Left lung (tissue), 10 donors: ENCODE measurements around the gene ABL1. TPM values are rescaled to one million over a fixed set of nuclear protein-coding genes. Genes with fewer than 3 reads are reported as not detected.

Source experiments
- ATAC-seq: fragments of 200-7000 bp; cut with Tn5 transposase; one replicate; pipeline ENCODE4 v1.9.1; 2020; ENCODE audit warnings: moderate library complexity
- DNase-seq, 4 donors: peaks; one replicate each; pipeline ENCODE4 v3.0.0-alpha.2; 2013 to 2020
- H3K27ac ChIP-seq, 2 donors: fragments of 200-600 bp; sonication (generic) in 1 of 2; one replicate each; pipeline versions ENCODE4 v1.5.0 to v1.8.0; 2020 to 2021
- H3K27me3 ChIP-seq, 2 donors: fragments of 200-600 bp; sonication (generic) in 1 of 2; one replicate each; pipeline versions ENCODE4 v1.5.0 to v1.8.0; 2020 to 2021
- H3K36me3 ChIP-seq, 2 donors: fragments of 200-600 bp; sonication (generic) in 1 of 2; one replicate each; pipeline versions ENCODE4 v1.5.0 to v1.8.0; 2020 to 2021
- H3K4me1 ChIP-seq, 2 donors: fragments of 200-600 bp; one replicate each; pipeline ENCODE4 v1.8.0; 2021
- H3K4me3 ChIP-seq, 2 donors: fragments of 200-600 bp; sonication (generic) in 1 of 2; one replicate each; pipeline versions ENCODE4 v1.5.0 to v1.8.0; 2020 to 2021; ENCODE audit warnings: mild to moderate bottlenecking in 1 of 2
- H3K9me3 ChIP-seq, 2 donors: fragments of 200-600 bp; sonication (generic) in 1 of 2; one replicate each; pipeline versions ENCODE4 v1.5.0 to v1.8.0; 2020 to 2021
- CTCF ChIP-seq, 2 donors: fragments of 200-600 bp; sonication (generic) in 1 of 2; IDR thresholded peaks; one replicate each; pipeline versions ENCODE4 v1.5.0 to v1.8.0; 2021; ENCODE audit warnings: antibody characterized with exemption in 2 of 2
- intact Hi-C, 2 donors: fragments of 100-400 bp; cut with DNase I; formaldehyde crosslinking; loops; one replicate each; pipeline versions ENCODE4 v1.11.2 to v1.14.2; 2022
- polyA plus RNA-seq, 6 donors: library from polyadenylated mRNA; unstranded; fragments of 120-200 nt; gene quantifications; one replicate each; pipeline ENCODE4 v1.2.1, GENCODE V29; 2013; ENCODE audit not compliant: insufficient read length in 6 of 6
- total RNA-seq, 2 donors: library from RNA; stranded (reverse); fragmentation: NEBNext Ultra II Directional; extraction: Animal tissue kit (Norgen Biotek cat#: 25700); gene quantifications; one replicate each; pipeline ENCODE4 v1.2.1, GENCODE V29; 2021
- donor health status: DM: no; HTN: yes; CAD: no.
- donor health status: DM: no; HTN: no; CAD: no.

Gene ABL1
- total and polyA plus RNA-seq, 8 donors, result 55.6 to 83.3 (median 72.4) TPM

- no peak overlapping the region for H3K27ac ChIP-seq
- H3K4me1 ChIP-seq, result no peaks in the 10 kb centered on the region
- no peaks in the 10 kb centered on the region for H3K27me3 ChIP-seq
- ATAC-seq, result no peak
- peaks cover 0 to 100% of the 10 kb centered on the region in 2 donors for H3K36me3 ChIP-seq
- no peak for TF ChIP-seq CTCF (IDR thresholded peaks at IDR 0.05)
- intact Hi-C loops, result no loop called here
- DNase-seq, result peak in 1 of 4 donors; percentile 26
- H3K4me3 ChIP-seq, result no peak overlapping the region
- H3K9me3 ChIP-seq, result no peaks in the 10 kb centered on the region
Measured at GRCh38 chr9:130883479-130883878, 48.4 kb downstream of the ABL1 start.

- peaks cover 0 to 100% of the 10 kb centered on the region in 2 donors for H3K36me3 ChIP-seq
- no peak for TF ChIP-seq CTCF (IDR thresholded peaks at IDR 0.05)
- DNase-seq (peak in 1 of 4 donors; percentile 73), ATAC-seq (no peak)
- no peaks in the 10 kb centered on the region for H3K27me3 ChIP-seq
- intact Hi-C loops, result no loop called here
- H3K9me3 ChIP-seq, result no peaks in the 10 kb centered on the region
- no peak overlapping the region for H3K4me3 ChIP-seq
- no peaks in the 10 kb centered on the region for H3K4me1 ChIP-seq
- H3K27ac ChIP-seq, result no peak overlapping the region
Measured at GRCh38 chr9:130884111-130884531, 49.1 kb downstream of the ABL1 start.

GRCh38 chr9:130884542-130885483 is 49.8 kb downstream of the ABL1 start:
- ATAC-seq, result peak; percentile 5
- no peak overlapping the region for H3K27ac ChIP-seq
- no peaks in the 10 kb centered on the region for H3K9me3 ChIP-seq
- H3K4me1 ChIP-seq, result no peaks in the 10 kb centered on the region
- DNase-seq, result peak in 1 of 4 donors; percentile 77
- intact Hi-C loops, result no loop called here
- no peak for TF ChIP-seq CTCF (IDR thresholded peaks at IDR 0.05)
- no peak overlapping the region for H3K4me3 ChIP-seq
- H3K27me3 ChIP-seq, result no peaks in the 10 kb centered on the region
- H3K36me3 ChIP-seq, result peaks cover 0 to 100% of the 10 kb centered on the region in 2 donors

DNA sequence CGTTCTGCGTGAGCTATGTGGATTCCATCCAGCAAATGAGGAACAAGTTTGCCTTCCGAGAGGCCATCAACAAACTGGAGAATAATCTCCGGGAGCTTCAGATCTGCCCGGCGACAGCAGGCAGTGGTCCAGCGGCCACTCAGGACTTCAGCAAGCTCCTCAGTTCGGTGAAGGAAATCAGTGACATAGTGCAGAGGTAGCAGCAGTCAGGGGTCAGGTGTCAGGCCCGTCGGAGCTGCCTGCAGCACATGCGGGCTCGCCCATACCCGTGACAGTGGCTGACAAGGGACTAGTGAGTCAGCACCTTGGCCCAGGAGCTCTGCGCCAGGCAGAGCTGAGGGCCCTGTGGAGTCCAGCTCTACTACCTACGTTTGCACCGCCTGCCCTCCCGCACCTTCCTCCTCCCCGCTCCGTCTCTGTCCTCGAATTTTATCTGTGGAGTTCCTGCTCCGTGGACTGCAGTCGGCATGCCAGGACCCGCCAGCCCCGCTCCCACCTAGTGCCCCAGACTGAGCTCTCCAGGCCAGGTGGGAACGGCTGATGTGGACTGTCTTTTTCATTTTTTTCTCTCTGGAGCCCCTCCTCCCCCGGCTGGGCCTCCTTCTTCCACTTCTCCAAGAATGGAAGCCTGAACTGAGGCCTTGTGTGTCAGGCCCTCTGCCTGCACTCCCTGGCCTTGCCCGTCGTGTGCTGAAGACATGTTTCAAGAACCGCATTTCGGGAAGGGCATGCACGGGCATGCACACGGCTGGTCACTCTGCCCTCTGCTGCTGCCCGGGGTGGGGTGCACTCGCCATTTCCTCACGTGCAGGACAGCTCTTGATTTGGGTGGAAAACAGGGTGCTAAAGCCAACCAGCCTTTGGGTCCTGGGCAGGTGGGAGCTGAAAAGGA is 50.7 kb downstream of the ABL1 start:
- H3K36me3 ChIP-seq, result peaks cover 0 to 100% of the 10 kb centered on the region in 2 donors
- H3K27ac ChIP-seq, result no peak overlapping the region
- peak in 1 of 4 donors; percentile 70 for DNase-seq
- no peak for ATAC-seq
- H3K9me3 ChIP-seq, result no peaks in the 10 kb centered on the region
- no peaks in the 10 kb centered on the region for H3K4me1 ChIP-seq
- TF ChIP-seq CTCF (IDR thresholded peaks at IDR 0.05), result no peak
- intact Hi-C loops, result no loop called here
- H3K4me3 ChIP-seq, result no peak overlapping the region
- H3K27me3 ChIP-seq, result no peaks in the 10 kb centered on the region
